ENCODE results near the gene TPRX1.
"Not testable (repeated sequence)": the region's sequence is repeated elsewhere in the genome, so short reads cannot be mapped to it uniquely, and the experiment has no call there.

Gene TPRX1

DNA sequence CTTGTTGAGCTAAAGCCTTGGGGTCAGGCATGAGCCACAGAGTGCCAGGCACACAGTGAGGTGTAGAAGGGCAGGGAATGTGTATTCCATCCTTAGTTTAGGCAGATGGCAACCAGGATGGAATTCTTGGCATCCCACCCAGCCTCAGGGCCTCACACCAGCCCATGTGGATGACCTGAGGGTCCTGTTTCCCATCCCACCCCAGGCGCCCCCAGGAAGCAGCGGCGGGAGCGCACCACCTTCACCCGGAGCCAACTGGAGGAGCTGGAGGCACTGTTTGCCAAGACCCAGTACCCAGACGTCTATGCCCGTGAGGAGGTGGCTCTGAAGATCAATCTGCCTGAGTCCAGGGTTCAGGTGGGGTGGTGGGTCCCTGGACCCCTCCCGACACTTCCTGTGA, 31.7 kb upstream of the TPRX1 start:
- H3K4me3 ChIP-seq (ENCODE audit: low read depth, low read length), result no peak overlapping the region
- TF ChIP-seq, protein P1, sequence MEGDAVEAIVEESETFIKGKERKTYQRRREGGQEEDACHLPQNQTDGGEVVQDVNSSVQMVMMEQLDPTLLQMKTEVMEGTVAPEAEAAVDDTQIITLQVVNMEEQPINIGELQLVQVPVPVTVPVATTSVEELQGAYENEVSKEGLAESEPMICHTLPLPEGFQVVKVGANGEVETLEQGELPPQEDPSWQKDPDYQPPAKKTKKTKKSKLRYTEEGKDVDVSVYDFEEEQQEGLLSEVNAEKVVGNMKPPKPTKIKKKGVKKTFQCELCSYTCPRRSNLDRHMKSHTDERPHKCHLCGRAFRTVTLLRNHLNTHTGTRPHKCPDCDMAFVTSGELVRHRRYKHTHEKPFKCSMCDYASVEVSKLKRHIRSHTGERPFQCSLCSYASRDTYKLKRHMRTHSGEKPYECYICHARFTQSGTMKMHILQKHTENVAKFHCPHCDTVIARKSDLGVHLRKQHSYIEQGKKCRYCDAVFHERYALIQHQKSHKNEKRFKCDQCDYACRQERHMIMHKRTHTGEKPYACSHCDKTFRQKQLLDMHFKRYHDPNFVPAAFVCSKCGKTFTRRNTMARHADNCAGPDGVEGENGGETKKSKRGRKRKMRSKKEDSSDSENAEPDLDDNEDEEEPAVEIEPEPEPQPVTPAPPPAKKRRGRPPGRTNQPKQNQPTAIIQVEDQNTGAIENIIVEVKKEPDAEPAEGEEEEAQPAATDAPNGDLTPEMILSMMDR (IDR thresholded peaks at IDR 0.05; ENCODE audit: control insufficient read depth, extremely low read depth, insufficient read depth), result no peak
- no peak for DNase-seq (ENCODE audit: low read depth)

DNA sequence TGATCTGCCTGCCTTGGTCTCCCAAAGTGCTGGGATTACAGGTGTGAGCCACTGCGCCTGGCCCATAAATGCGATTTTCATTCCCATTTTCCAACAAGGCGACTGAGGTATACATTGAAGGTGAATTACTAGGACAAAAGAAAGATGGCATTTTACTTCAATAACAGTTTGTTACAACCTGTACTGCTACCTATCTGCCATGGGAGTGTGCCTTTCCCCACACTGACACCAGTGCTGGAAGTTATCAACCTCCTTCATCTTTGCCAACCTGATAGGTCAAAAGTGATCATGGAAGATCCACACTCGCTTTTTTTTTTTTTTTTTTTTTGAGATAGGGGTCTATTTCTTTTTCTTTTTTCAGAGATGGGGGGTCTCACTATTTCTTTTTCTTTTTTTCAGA, 28.4 kb upstream of the TPRX1 start:
- H3K4me3 ChIP-seq (ENCODE audit: low read depth, low read length), result no peak overlapping the region
- TF ChIP-seq, protein P1 (IDR thresholded peaks at IDR 0.05; ENCODE audit: control insufficient read depth, extremely low read depth, insufficient read depth), result no peak
- DNase-seq (ENCODE audit: low read depth), result no peak

DNA sequence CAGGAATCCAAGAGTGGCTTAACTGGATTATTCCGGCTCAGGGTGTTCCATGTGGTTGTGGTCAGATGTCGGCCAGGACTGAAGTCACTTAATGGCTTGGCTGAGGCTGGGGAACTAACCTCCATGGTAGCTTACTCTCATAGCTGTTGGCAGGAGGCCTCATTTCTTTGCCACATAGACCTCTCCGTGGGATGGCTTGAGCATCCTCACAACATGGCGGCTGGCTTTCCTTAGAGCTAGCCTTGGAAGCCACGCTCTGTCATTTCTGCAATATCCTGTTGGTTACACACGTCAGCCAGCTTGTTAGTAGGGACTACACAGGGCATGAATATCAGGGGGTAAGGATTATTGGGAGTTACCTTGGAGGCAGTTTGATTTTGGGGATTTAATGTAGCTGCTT, 22.4 kb upstream of the TPRX1 start:
- TF ChIP-seq, protein P1 (IDR thresholded peaks at IDR 0.05; ENCODE audit: control insufficient read depth, extremely low read depth, insufficient read depth), result no peak
- DNase-seq (ENCODE audit: low read depth), result no peak
- H3K4me3 ChIP-seq (ENCODE audit: low read depth, low read length), result no peak overlapping the region

DNA sequence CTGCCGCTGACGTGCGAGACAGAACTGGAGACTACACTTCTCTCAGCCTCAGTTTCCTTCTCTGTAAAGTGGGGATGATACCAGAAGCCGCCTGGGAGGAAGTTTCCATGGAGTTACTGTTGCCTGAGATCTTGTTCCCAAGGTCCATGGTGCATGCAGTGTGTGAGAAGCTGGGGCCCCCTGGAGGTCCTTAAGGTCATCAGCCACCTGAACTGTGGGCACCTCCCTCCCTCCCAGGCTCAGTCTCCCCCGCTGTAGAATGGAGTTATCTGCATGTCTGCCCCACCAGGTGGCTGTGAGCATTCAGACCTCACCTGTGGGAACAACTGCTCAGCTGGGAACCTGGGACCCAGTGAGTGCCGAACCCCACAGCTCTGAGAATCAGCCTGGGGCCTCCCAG, 20.0 kb upstream of the TPRX1 start:
- no peak overlapping the region for H3K4me3 ChIP-seq (ENCODE audit: low read depth, low read length)
- DNase-seq (ENCODE audit: low read depth), result no peak
- TF ChIP-seq, protein P1 (IDR thresholded peaks at IDR 0.05; ENCODE audit: control insufficient read depth, extremely low read depth, insufficient read depth), result no peak

DNA sequence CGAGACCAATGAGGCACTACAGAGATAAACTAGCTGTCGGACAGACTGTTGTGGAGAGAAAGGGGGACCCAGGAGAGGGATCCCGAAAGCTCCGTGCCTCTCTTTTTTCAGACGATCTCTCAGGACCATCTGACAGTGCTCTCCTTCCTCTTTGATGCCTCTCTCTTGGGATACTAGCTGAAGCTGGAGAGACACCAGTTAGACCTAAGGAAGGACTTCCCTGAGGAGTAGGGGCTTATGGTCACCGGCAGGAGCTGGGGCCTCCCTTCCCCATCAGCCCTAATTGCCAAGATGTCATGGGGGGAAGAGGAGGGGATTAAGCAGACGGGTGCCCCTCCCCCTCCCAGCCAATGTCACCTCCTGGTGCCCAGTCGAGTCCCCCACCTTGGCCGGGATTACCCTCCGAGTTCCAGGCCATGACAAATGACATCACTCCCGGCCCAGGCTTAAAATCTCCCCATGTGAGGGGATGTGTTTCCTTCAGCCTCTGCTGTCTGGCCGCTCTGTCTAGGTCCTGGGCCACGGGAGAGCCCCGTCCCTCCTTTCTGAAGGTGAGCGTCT, 17.2 kb upstream of the TPRX1 start, which contains the start of gene CRX:
Gene CRX, plus strand, starts transcription at position 478 of the 561 bp plus-strand sequence. CDS start 12,507 bp downstream, outside the sequence.
- TF ChIP-seq, protein P1 (IDR thresholded peaks at IDR 0.05; ENCODE audit: control insufficient read depth, extremely low read depth, insufficient read depth), result no peak
- no peak for DNase-seq (ENCODE audit: low read depth)

DNA sequence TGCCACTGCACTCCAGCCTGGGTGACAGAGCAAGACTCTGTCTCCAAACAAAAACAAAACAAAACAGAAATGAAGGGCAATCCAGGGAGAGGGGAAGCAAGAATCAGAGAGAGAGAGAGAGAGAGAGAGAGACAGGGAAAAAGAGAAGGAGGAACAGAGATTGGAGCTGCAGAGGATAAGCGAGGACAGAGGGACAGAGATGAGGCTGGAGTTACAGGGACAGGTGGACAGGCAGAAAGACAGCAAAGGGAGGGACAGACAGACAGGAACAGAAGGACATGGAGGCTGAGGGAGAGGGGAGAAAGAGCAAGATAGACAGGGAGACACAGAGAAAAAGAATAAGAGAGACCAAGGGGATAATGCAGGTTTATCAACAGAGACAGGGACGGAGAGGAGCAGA, 16.1 kb upstream of the TPRX1 start:
- TF ChIP-seq, protein P1 (IDR thresholded peaks at IDR 0.05; ENCODE audit: control insufficient read depth, extremely low read depth, insufficient read depth), result no peak
- H3K4me3 ChIP-seq (ENCODE audit: low read depth, low read length), result no peak overlapping the region
- DNase-seq (ENCODE audit: low read depth), result no peak

More for the DNA sequence above, 17.2 kb upstream of the TPRX1 start, which contains the start of gene CRX:
- no peak within 1 kb of the TSS for H3K4me3 ChIP-seq (ENCODE audit: low read depth, low read length)

DNA sequence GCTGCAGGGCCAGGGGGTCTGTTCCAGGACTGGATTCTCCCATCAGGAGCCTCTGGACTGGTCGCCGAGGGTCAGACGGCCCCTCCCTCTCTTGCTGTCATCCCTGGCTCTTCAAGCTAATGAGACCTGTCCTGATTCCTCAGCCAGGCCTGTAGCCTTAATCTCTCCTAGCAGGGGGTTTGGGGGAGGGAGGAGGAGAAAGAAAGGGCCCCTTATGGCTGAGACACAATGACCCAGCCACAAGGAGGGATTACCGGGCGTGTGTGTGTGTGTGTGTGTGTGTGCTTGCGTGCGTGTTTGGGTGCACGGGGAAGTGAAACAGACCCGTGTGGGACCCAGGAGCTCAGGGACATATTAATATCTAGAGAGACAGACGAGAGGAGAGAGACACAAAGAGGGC, 15.5 kb upstream of the TPRX1 start:
- TF ChIP-seq, protein P1 (IDR thresholded peaks at IDR 0.05; ENCODE audit: control insufficient read depth, extremely low read depth, insufficient read depth), result no peak
- DNase-seq (ENCODE audit: low read depth), result no peak
- H3K4me3 ChIP-seq (ENCODE audit: low read depth, low read length), result no peak overlapping the region

DNA sequence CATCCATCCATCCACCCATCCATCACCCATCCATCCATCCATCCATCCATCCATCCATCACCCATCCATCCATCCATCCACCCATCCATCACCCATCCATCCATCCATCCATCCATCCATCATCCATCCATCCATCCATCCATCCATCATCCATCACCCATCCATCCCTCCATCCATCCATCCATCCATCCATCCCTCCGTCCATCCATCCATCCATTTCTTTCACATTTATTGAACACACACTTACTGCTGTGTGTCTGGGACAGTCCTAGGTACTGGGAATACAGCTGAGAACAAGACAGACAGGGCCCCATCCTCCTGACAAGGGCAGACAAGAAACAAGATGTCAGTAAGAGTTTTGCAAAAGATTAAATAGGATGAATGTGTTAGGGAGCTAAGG, 13.9 kb upstream of the TPRX1 start:
- not testable (repeated sequence) for H3K4me3 ChIP-seq (ENCODE audit: low read depth, low read length); DNase-seq (ENCODE audit: low read depth)

DNA sequence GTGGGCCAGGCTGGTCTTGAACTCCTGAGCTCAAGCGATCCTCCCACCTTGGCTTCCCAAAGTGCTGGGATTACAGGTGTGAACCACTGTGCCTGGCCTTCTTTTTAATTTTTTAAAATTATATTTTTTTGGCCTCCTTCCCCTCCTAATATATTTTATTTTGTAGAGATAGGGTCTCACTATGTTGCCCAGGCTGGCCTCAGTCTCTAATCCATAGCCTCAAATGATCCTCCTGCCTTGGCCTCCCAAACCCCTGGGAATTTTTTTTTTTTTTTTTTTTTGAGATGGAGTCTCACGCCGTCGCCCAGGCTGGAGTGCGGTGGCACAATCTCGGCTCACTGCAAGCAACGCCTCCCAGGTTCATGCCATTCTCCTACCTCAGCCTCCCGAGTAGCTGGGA, 11.9 kb upstream of the TPRX1 start:
- not testable (repeated sequence) for DNase-seq (ENCODE audit: low read depth); H3K4me3 ChIP-seq (ENCODE audit: low read depth, low read length)

Measured in LNCaP clone FGC (cell line).